Measurements from ENCODE around the gene TCF23.

- TF ChIP-seq TAF1 (IDR thresholded peaks at IDR 0.05; ENCODE audit: low read depth, low read length) (no peak), POU2F2 (IDR thresholded peaks at IDR 0.05; ENCODE audit: low read depth, low read length) (no peak), PAX5 (IDR thresholded peaks at IDR 0.05; ENCODE audit: insufficient read depth, low read length, severe bottlenecking) (no peak), POLR2AphosphoS5 (IDR thresholded peaks at IDR 0.05; ENCODE audit: low read depth, low read length) (no peak), POLR2A (IDR thresholded peaks at IDR 0.05; ENCODE audit: low read depth, low read length) (no peak)
These were observed 40.6 kb upstream of the TCF23 start for GRCh38 chr2:27108221-27108620.

Data from GM12891 (cell line).